ENCODE results near the gene MVD.

DNA sequence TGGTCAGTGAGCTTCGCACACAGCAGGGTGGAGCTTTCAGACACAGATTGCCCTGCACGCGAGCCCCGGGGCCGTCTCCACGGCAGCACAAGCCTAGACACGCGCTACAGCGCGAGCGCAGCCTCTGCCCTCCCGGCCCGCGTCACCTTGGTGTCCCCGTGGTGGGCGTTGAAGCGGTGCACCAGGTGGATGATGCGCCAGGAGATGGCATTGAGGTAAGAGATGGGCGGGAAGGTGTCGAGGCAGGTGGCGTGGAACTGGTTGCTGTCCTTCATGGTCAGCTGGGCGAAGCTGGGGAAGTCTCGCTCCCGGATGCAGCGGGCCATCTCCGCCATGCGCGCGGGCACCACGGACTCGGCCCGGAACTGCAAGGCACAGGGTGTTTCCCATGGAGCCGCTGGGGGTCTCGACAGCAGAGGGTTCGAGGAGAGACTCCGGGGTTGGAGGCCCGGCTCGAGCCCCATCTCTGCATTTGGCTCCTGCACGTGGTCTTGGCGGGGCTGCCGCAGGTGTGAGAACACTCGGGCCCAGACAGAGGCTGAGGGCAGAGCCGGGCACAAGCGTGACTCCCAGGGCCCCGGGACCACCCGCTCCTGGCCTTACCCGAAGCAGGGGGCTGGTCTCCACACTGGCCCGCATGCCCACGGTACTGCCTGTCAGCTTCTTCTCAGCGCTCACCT lies 7.7 kb downstream of the MVD start:
- TF ChIP-seq CTCF (optimal IDR thresholded peaks at IDR 0.05 in 1 of 3, IDR thresholded peaks at IDR 0.05 in 1 of 3, conservative IDR thresholded peaks at IDR 0.05 in 1 of 3; ENCODE audit: extremely low read depth in 1 of 3, insufficient read depth in 2 of 3, low read length in 3 of 3) (no peak), EZH2 (IDR thresholded peaks at IDR 0.05; ENCODE audit: low read length) (no peak)
